Measurements from ENCODE around the gene PAPOLA.

DNA sequence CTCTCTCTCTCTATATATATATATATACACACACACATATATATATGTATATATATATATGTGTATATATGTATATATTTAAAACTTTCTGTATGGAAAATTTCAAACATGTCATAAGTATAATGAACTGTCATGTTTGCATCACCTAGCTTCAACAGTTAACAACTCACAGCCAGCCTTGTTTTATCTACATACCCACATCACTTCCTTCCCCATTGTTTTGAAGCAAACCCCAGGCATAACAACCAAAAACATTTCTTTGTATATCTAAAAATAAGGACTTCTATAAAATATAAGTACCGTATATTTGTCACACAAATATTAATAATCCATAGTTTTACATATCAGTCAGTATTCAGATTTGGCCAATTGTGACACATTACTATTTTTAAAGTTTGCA is 57.4 kb downstream of the PAPOLA start:
- TF ChIP-seq TAF1 (IDR thresholded peaks at IDR 0.05; ENCODE audit: borderline replicate concordance, insufficient read depth, low read length) (no peak), SIN3A (IDR thresholded peaks at IDR 0.05; ENCODE audit: borderline replicate concordance, insufficient read depth, low read length) (no peak)

All from PFSK-1 (cell line).